Measurements from ENCODE around the gene FASTK. TPM values are rescaled to one million over a fixed set of nuclear protein-coding genes. Genes with fewer than 3 reads are reported as not detected.
A peak's percentile ranks its signal among the peaks of the same experiment; 100 is the strongest.

FASTK gene
- total RNA-seq, 2 donors from 2014 or later: 64.0 to 71.0 TPM

GRCh38 chr7:151088019-151088855 lies 7.6 kb upstream of the FASTK start:
- Histone ChIP-seq H3K36me3 (ENCODE audit: control insufficient read depth, insufficient read depth, low read length) (peaks cover 18% of the 10 kb centered on the region), H3K4me3 (ENCODE audit: low read length) (peak overlapping the region; percentile 91), H3K27ac (ENCODE audit: low read depth, low read length) (no peak overlapping the region), H3K9ac (ENCODE audit: extremely low read depth, low read length, poor library complexity, severe bottlenecking) (peak overlapping the region; percentile 49), H3K27me3 (ENCODE audit: control insufficient read depth, insufficient read depth, low read length, poor library complexity, severe bottlenecking) (peaks cover 6% of the 10 kb centered on the region), H3K4me1 (ENCODE audit: control insufficient read depth, insufficient read depth, low read length) (peaks cover 14% of the 10 kb centered on the region), H3K9me3 (ENCODE audit: control insufficient read depth, low read length) (no peaks in the 10 kb centered on the region)
- H3K36me3 Mint-ChIP-seq (ENCODE audit: low read depth): peaks cover 18% of the 10 kb centered on the region
- no peak for DNase-seq
- H3K4me3 Mint-ChIP-seq: peak overlapping the region; percentile 78
- no peaks in the 10 kb centered on the region for H3K9me3 Mint-ChIP-seq
- H3K27me3 Mint-ChIP-seq (ENCODE audit: insufficient read depth): peaks cover 1% of the 10 kb centered on the region
- no peak for TF ChIP-seq CTCF (conservative IDR thresholded peaks at IDR 0.05)
- H3K4me1 Mint-ChIP-seq: peaks cover 34% of the 10 kb centered on the region
- H3K27ac Mint-ChIP-seq: no peak overlapping the region
- 33 to 41% methylated on average over 8 to 16 of the region's 16 CpGs for WGBS, 2 experiments (ENCODE audit: insufficient coverage in 1 of 2, insufficient read length in 1 of 2)

GRCh38 chr7:151087245-151088018 lies 6.8 kb upstream of the FASTK start:
- Histone ChIP-seq H3K4me1 (ENCODE audit: control insufficient read depth, insufficient read depth, low read length) (peaks cover 14% of the 10 kb centered on the region), H3K27me3 (ENCODE audit: control insufficient read depth, insufficient read depth, low read length, poor library complexity, severe bottlenecking) (peaks cover 6% of the 10 kb centered on the region), H3K36me3 (ENCODE audit: control insufficient read depth, insufficient read depth, low read length) (peaks cover 13% of the 10 kb centered on the region), H3K4me3 (ENCODE audit: low read length) (peak overlapping the region; percentile 91), H3K27ac (ENCODE audit: low read depth, low read length) (peak overlapping the region; percentile 32), H3K9ac (ENCODE audit: extremely low read depth, low read length, poor library complexity, severe bottlenecking) (peak overlapping the region; percentile 49), H3K9me3 (ENCODE audit: control insufficient read depth, low read length) (no peaks in the 10 kb centered on the region)
- H3K27ac Mint-ChIP-seq: peak overlapping the region; percentile 85
- peaks cover 16% of the 10 kb centered on the region for H3K36me3 Mint-ChIP-seq (ENCODE audit: low read depth)
- WGBS, 2 experiments (ENCODE audit: insufficient coverage in 1 of 2, insufficient read length in 1 of 2): 1 to 2% methylated on average over 39 to 70 of the region's 70 CpGs
- peaks cover 38% of the 10 kb centered on the region for H3K4me1 Mint-ChIP-seq
- DNase-seq: no peak
- peaks cover 1% of the 10 kb centered on the region for H3K27me3 Mint-ChIP-seq (ENCODE audit: insufficient read depth)
- H3K9me3 Mint-ChIP-seq: no peaks in the 10 kb centered on the region
- peak; percentile 58 for TF ChIP-seq CTCF (conservative IDR thresholded peaks at IDR 0.05)
- H3K4me3 Mint-ChIP-seq: peak overlapping the region; percentile 78

- H3K36me3 Mint-ChIP-seq (ENCODE audit: low read depth): peaks cover 13% of the 10 kb centered on the region
- H3K4me1 Mint-ChIP-seq: peaks cover 40% of the 10 kb centered on the region
- H3K9ac ChIP-seq (ENCODE audit: extremely low read depth, low read length, poor library complexity, severe bottlenecking): peak overlapping the region; percentile 49
- H3K36me3 ChIP-seq (ENCODE audit: control insufficient read depth, insufficient read depth, low read length): peaks cover 7% of the 10 kb centered on the region
- H3K27ac ChIP-seq (ENCODE audit: low read depth, low read length): peak overlapping the region; percentile 32
- peak overlapping the region; percentile 78 for H3K4me3 Mint-ChIP-seq
- H3K27ac Mint-ChIP-seq: peak overlapping the region; percentile 85
- no peaks in the 10 kb centered on the region for H3K9me3 ChIP-seq (ENCODE audit: control insufficient read depth, low read length)
- H3K4me3 ChIP-seq (ENCODE audit: low read length): peak overlapping the region; percentile 91
- TF ChIP-seq CTCF (conservative IDR thresholded peaks at IDR 0.05): no peak
- 0% methylated on average over 13 to 55 of the region's 56 CpGs for WGBS, 2 experiments (ENCODE audit: insufficient coverage in 1 of 2, insufficient read length in 1 of 2)
- peaks cover 1% of the 10 kb centered on the region for H3K27me3 Mint-ChIP-seq (ENCODE audit: insufficient read depth)
- peaks cover 14% of the 10 kb centered on the region for H3K4me1 ChIP-seq (ENCODE audit: control insufficient read depth, insufficient read depth, low read length)
- H3K27me3 ChIP-seq (ENCODE audit: control insufficient read depth, insufficient read depth, low read length, poor library complexity, severe bottlenecking): peaks cover 6% of the 10 kb centered on the region
- H3K9me3 Mint-ChIP-seq: no peaks in the 10 kb centered on the region
- peak; percentile 74 for DNase-seq
These were observed 6.2 kb upstream of the FASTK start for GRCh38 chr7:151086802-151087244.
